MM.1S (cell line): ENCODE measurements around the gene TARBP2.

Experiments
- DNase-seq: peaks from one replicate; pipeline ENCODE4 v3.0.0-alpha.2; 2015
- H2AFZ ChIP-seq: fragments of 300-600 bp; sonication (generic); 2 replicates; pipeline ENCODE4 v1.6.0; 2016; ENCODE audit warnings: antibody characterized with exemption, low read length
- H3F3A ChIP-seq: fragments of 300-600 bp; sonication (generic); 2 replicates; pipeline ENCODE4 v1.6.1; 2016; ENCODE audit warnings: mild to moderate bottlenecking, antibody characterized with exemption, low read length, moderate library complexity, mixed read lengths; ENCODE audit not compliant: insufficient read depth
- H3K27ac ChIP-seq: fragments of 300-600 bp; sonication (generic); 2 replicates; pipeline ENCODE4 v1.5.1; 2016; ENCODE audit warnings: mild to moderate bottlenecking, low read length
- H3K27me3 ChIP-seq: fragments of 300-600 bp; sonication (generic); replicated peaks from 2 replicates; pipeline ENCODE4 v1.6.0; 2016; ENCODE audit warnings: low read length; ENCODE audit not compliant: insufficient read depth
- H3K36me3 ChIP-seq: fragments of 300-600 bp; sonication (generic); replicated peaks from 2 replicates; pipeline ENCODE4 v1.6.1; 2016; ENCODE audit warnings: mild to moderate bottlenecking, low read length, mixed read lengths; ENCODE audit not compliant: insufficient read depth
- H3K4me1 ChIP-seq: fragments of 300-600 bp; sonication (generic); 2 replicates; pipeline ENCODE4 v1.6.1; 2016; ENCODE audit warnings: low read length, mixed read lengths
- H3K4me2 ChIP-seq: fragments of 300-600 bp; sonication (generic); 2 replicates; pipeline ENCODE4 v1.6.0; 2016; ENCODE audit warnings: low read depth, low read length
- H3K4me3 ChIP-seq: fragments of 300-600 bp; sonication (generic); 2 replicates; pipeline ENCODE4 v1.5.1; 2016; ENCODE audit warnings: low read length, mixed read lengths
- H3K79me2 ChIP-seq: fragments of 300-600 bp; sonication (generic); 2 replicates; pipeline ENCODE4 v1.6.1; 2016; ENCODE audit warnings: mixed run types, low read length, mixed read lengths
- H3K9ac ChIP-seq: fragments of 300-600 bp; sonication (generic); 2 replicates; pipeline ENCODE4 v1.6.1; 2016; ENCODE audit warnings: low read length, mixed read lengths
- H3K9me2 ChIP-seq: fragments of 300-600 bp; sonication (generic); replicated peaks from 2 replicates; pipeline ENCODE4 v1.6.1; 2016; ENCODE audit warnings: mild to moderate bottlenecking, low read length, mixed read lengths; ENCODE audit not compliant: insufficient read depth
- H3K9me3 ChIP-seq: fragments of 300-600 bp; sonication (generic); replicated peaks from 2 replicates; pipeline ENCODE4 v1.6.1; 2016; ENCODE audit warnings: mild to moderate bottlenecking, low read length, mixed read lengths; ENCODE audit not compliant: insufficient read depth
- H4K20me1 ChIP-seq: fragments of 300-600 bp; sonication (generic); 2 replicates; pipeline ENCODE4 v1.6.1; 2016; ENCODE audit warnings: mild to moderate bottlenecking, low read length, moderate library complexity, mixed read lengths; ENCODE audit not compliant: insufficient read depth
- EZH2 ChIP-seq: fragments of 300-600 bp; sonication (generic); optimal IDR thresholded peaks from 2 replicates; pipeline ENCODE3; 2017; ENCODE audit warnings: low read depth, mild to moderate bottlenecking, antibody characterized with exemption, low read length, mixed read lengths
- EZH2phosphoT487 ChIP-seq: fragments of 300-600 bp; sonication (generic); IDR thresholded peaks from 2 replicates; pipeline ENCODE4 v1.6.1; 2018; ENCODE audit warnings: antibody characterized with exemption, low read length
- TF ChIP-seq, protein P1 (sequence below): fragments of 300-600 bp; sonication (generic); IDR thresholded peaks from 2 replicates; pipeline ENCODE4 v1.5.1; 2016; ENCODE audit warnings: antibody characterized with exemption, low read length, mixed read lengths

TARBP2 gene

DNA sequence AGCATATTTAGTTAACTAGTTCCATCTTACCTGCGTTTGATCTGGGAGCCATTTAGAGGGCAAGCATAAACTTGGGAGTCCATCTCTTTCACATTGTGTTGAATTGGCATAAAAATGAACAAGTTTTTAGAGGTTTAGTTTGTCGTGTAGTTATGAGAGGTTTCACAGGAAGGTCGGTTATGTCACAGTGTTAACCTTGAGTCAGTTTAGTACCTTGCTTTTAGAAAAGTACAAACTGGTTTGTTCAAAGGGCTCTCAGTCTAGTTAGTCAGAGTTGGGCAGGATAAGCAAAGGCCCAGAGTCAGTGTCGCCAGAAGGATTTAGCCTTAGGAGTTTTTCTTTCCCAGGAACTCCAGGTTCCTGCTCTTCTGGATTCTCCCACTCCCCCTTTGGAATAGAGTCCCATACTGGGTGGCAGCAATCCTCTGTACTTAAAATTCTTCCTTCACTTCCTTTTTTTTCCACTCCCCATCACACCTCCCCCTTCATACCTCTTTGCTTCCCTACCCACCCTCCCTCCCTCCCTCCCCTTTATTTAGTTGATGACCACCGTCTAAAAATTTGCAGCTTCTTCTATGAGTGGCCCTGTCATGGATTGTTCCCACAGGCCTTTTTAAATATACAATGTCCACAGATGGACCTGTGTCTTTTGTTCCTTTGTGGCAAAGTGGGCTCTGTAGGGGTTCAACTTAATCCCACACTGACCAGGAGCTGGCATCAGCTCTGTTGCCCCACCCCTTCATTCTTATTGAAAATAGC, 37.1 kb upstream of the TARBP2 start:
- Histone ChIP-seq H3K36me3 (peaks cover 14% of the 10 kb centered on the region), H3K4me2 (peak overlapping the region; percentile 76), H3K9me2 (no peaks in the 10 kb centered on the region), H3F3A (peaks cover 99% of the 10 kb centered on the region), H3K9ac (peak overlapping the region; percentile 65), H3K4me3 (peak overlapping the region; percentile 45; the same call in 1 of the 2 replicates), H3K27me3 (no peaks in the 10 kb centered on the region), H3K9me3 (no peaks in the 10 kb centered on the region), H3K79me2 (peaks cover 100% of the 10 kb centered on the region), H3K4me1 (peaks cover 88% of the 10 kb centered on the region), H2AFZ (no peak overlapping the region), H3K27ac (peak overlapping the region; percentile 94), H4K20me1 (no peaks in the 10 kb centered on the region; the same call in 1 of the 2 replicates)
- peak; percentile 51 for DNase-seq
- TF ChIP-seq, protein P1, sequence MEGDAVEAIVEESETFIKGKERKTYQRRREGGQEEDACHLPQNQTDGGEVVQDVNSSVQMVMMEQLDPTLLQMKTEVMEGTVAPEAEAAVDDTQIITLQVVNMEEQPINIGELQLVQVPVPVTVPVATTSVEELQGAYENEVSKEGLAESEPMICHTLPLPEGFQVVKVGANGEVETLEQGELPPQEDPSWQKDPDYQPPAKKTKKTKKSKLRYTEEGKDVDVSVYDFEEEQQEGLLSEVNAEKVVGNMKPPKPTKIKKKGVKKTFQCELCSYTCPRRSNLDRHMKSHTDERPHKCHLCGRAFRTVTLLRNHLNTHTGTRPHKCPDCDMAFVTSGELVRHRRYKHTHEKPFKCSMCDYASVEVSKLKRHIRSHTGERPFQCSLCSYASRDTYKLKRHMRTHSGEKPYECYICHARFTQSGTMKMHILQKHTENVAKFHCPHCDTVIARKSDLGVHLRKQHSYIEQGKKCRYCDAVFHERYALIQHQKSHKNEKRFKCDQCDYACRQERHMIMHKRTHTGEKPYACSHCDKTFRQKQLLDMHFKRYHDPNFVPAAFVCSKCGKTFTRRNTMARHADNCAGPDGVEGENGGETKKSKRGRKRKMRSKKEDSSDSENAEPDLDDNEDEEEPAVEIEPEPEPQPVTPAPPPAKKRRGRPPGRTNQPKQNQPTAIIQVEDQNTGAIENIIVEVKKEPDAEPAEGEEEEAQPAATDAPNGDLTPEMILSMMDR, result no peak
- TF ChIP-seq EZH2phosphoT487 (no peak), EZH2 (no peak)

DNA sequence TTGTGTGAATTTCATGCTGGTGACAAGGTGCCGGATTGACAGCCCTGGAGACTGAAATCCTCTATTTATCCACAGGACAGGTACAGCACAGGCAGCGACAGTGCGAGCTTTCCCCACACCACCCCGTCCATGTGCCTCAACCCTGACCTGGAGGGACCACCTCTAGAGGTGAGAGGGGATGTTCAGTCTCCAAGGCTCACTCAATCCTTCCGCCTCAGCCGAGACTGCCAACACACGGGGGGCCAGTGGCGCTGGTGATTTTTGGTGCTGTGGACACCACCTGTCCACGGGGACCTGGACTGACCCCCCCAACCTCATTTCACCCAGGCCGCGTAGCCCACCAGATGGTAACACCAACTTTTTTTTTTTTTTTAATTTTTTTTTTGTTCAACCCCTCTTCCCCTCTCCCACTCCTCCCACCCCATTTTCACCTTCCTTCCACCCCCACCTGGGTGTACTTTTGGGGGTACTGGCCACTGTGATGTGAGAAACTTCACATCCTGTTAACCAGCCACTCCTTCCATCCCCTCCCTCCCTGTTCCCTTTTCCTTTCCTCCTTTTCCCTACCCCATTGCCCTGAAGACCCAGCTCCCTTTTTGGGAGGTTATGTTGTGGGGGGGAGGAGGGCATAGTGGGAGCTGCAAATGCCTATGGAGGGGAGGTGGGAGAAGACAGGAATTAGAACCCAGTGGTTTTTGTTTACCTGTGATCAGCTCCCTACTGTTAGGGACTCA, 36.2 kb upstream of the TARBP2 start:
- Histone ChIP-seq H3K9me2 (no peaks in the 10 kb centered on the region), H3K9me3 (no peaks in the 10 kb centered on the region), H2AFZ (no peak overlapping the region), H3F3A (peaks cover 99% of the 10 kb centered on the region), H3K36me3 (peaks cover 14% of the 10 kb centered on the region), H3K4me1 (peaks cover 91% of the 10 kb centered on the region), H3K9ac (peak overlapping the region; percentile 58), H4K20me1 (no peaks in the 10 kb centered on the region; the same call in 1 of the 2 replicates), H3K79me2 (peaks cover 94% of the 10 kb centered on the region), H3K4me2 (peak overlapping the region; percentile 61), H3K4me3 (peak overlapping the region; percentile 13; the same call in 1 of the 2 replicates), H3K27ac (peak overlapping the region; percentile 94), H3K27me3 (no peaks in the 10 kb centered on the region)
- TF ChIP-seq EZH2 (no peak), EZH2phosphoT487 (no peak)
- TF ChIP-seq, protein P1, result no peak
- peak; percentile 6 for DNase-seq

DNA sequence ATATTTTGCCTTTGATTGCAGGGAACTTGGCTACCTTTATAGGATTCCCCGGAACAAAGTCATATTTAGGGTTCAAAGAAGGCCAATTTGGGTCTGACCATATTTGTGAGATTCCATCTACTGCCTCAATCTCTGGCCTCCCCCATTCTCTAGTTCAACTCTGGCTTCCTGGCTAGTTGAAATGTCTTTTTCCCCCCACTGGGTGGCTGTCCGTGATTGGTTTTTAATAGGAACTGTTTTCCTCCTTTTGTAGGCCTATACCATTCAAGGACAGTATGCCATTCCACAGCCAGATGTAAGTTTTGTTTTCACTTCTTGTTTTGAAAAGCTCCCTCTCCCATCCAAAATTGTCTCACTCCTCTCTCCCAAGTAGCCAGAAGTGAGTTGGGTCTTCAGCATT, 35.4 kb upstream of the TARBP2 start:
- H3K4me2 ChIP-seq, result peak overlapping the region; percentile 61
- peak overlapping the region; percentile 58; the same call in 1 of the 2 replicates for H3K9ac ChIP-seq

More for the DNA sequence above, 35.4 kb upstream of the TARBP2 start:
- TF ChIP-seq EZH2phosphoT487 (no peak), EZH2 (no peak)
- TF ChIP-seq, protein P1, result peak; percentile 42
- Histone ChIP-seq H3K27ac (peak overlapping the region; percentile 94), H3K9me3 (no peaks in the 10 kb centered on the region), H3K4me3 (peak overlapping the region; percentile 13; the same call in 1 of the 2 replicates), H3K36me3 (peaks cover 14% of the 10 kb centered on the region), H3F3A (peaks cover 96% of the 10 kb centered on the region), H3K9me2 (no peaks in the 10 kb centered on the region), H3K27me3 (no peaks in the 10 kb centered on the region), H2AFZ (no peak overlapping the region), H3K4me1 (peaks cover 91% of the 10 kb centered on the region), H4K20me1 (no peaks in the 10 kb centered on the region; the same call in 1 of the 2 replicates), H3K79me2 (peaks cover 91% of the 10 kb centered on the region)
- peak; percentile 56 for DNase-seq
